ENCODE results near the gene LCLAT1.

Gene LCLAT1

DNA sequence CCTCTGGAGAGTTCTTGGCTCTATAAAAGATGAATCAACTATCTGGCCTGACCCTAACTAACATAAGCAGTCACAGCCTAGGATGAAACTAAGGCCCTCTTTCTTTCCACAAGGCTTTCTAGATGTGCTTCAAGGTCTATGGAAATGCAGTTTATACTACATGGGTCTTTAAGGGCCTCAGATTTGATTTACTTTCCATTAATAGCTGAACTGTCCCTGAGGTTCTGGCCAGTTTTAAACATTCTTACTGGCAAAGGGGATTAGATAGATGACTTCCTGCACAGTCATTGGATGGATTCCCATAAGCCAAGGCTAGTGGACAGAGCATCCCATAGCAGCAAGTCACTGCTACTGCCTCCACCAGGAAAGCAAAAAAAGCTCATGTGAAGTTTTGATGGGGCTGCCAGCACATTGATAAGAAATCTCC lies 38.1 kb upstream of the LCLAT1 start:
- Histone ChIP-seq H3K27ac (ENCODE audit: insufficient read depth, low read length, poor library complexity, severe bottlenecking) (no peak overlapping the region), H3K36me3 (ENCODE audit: control insufficient read depth, insufficient read depth, low read length) (no peaks in the 10 kb centered on the region), H3K4me3 (ENCODE audit: insufficient read depth, low read depth, low read length, poor library complexity, severe bottlenecking) (no peak overlapping the region), H3K9me3 (ENCODE audit: control insufficient read depth, low read length) (no peaks in the 10 kb centered on the region), H3K4me1 (ENCODE audit: control insufficient read depth, insufficient read depth, low read length, poor library complexity, severe bottlenecking) (no peaks in the 10 kb centered on the region), H3K27me3 (replicated peaks; ENCODE audit: control insufficient read depth, insufficient read depth, low read length, poor library complexity, severe bottlenecking) (no peaks in the 10 kb centered on the region)
- DNase-seq = no peak

- Histone ChIP-seq H3K27me3 (replicated peaks; ENCODE audit: control insufficient read depth, insufficient read depth, low read length, poor library complexity, severe bottlenecking) (no peaks in the 10 kb centered on the region), H3K9me3 (ENCODE audit: control insufficient read depth, low read length) (no peaks in the 10 kb centered on the region), H3K27ac (ENCODE audit: insufficient read depth, low read length, poor library complexity, severe bottlenecking) (no peak overlapping the region), H3K4me1 (ENCODE audit: control insufficient read depth, insufficient read depth, low read length, poor library complexity, severe bottlenecking) (no peaks in the 10 kb centered on the region), H3K36me3 (ENCODE audit: control insufficient read depth, insufficient read depth, low read length) (no peaks in the 10 kb centered on the region), H3K4me3 (ENCODE audit: insufficient read depth, low read depth, low read length, poor library complexity, severe bottlenecking) (no peak overlapping the region)
- DNase-seq = no peak
Measured at GRCh38 chr2:30410217-30410616, 36.8 kb upstream of the LCLAT1 start.

- H3K4me1 ChIP-seq (ENCODE audit: control insufficient read depth, insufficient read depth, low read length, poor library complexity, severe bottlenecking) = no peaks in the 10 kb centered on the region
- no peaks in the 10 kb centered on the region for H3K36me3 ChIP-seq (ENCODE audit: control insufficient read depth, insufficient read depth, low read length)
- no peaks in the 10 kb centered on the region for H3K9me3 ChIP-seq (ENCODE audit: control insufficient read depth, low read length)
- no peak overlapping the region for H3K27ac ChIP-seq (ENCODE audit: insufficient read depth, low read length, poor library complexity, severe bottlenecking)
- H3K4me3 ChIP-seq (ENCODE audit: insufficient read depth, low read depth, low read length, poor library complexity, severe bottlenecking) = no peak overlapping the region
- DNase-seq = no peak
- H3K27me3 ChIP-seq (replicated peaks; ENCODE audit: control insufficient read depth, insufficient read depth, low read length, poor library complexity, severe bottlenecking) = no peaks in the 10 kb centered on the region
Measured at GRCh38 chr2:30412047-30412683, 34.9 kb upstream of the LCLAT1 start.

DNA sequence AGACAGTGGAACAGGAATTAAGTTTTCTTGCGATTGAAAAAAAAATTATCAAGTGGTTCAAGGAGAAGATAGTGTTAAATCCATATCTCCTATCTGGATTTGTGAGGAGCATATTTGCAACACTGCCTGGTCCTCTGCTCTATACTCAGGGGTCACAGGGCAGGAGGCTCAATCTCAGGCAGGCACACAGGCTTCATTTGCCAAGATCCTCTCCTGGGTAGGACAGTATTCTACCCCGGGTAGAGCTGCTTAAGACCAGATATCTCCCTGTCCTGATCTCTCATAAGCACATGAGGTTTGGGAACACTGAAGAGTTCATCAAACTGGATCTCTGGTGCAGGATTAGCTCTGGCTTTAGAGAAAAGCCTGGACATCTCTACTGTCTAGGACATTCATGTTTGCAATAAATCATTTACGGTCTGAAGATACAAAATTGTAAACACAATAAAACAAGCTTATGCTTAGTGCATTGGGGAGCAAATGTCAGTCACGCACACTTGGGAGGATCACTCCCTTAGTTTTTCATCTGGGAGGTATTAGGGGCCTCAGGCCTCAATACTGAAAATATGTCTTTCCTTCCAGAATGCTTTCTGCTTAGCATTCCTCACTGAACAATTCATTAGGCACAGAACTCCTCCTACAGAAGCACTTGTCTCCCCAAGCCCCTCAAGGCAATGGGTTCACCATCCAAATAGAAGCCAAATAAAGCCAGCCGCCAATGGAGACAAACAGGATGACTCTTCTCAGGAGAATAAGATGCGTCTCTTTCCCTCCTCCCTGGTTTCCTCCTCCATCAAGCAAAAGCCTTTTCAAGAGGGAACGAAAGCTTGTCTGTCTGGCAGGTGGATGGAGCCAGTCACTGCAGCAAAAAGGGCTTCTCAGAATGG lies 34.1 kb upstream of the LCLAT1 start:
- DNase-seq = no peak
- H3K27me3 ChIP-seq (replicated peaks; ENCODE audit: control insufficient read depth, insufficient read depth, low read length, poor library complexity, severe bottlenecking) = no peaks in the 10 kb centered on the region
- H3K36me3 ChIP-seq (ENCODE audit: control insufficient read depth, insufficient read depth, low read length) = no peaks in the 10 kb centered on the region
- no peaks in the 10 kb centered on the region for H3K4me1 ChIP-seq (ENCODE audit: control insufficient read depth, insufficient read depth, low read length, poor library complexity, severe bottlenecking)
- H3K9me3 ChIP-seq (ENCODE audit: control insufficient read depth, low read length) = no peaks in the 10 kb centered on the region
- no peak overlapping the region for H3K27ac ChIP-seq (ENCODE audit: insufficient read depth, low read length, poor library complexity, severe bottlenecking)
- no peak overlapping the region for H3K4me3 ChIP-seq (ENCODE audit: insufficient read depth, low read depth, low read length, poor library complexity, severe bottlenecking)

GRCh38 chr2:30414961-30415360 lies 32.1 kb upstream of the LCLAT1 start:
- no peak for DNase-seq
- no peaks in the 10 kb centered on the region for H3K27me3 ChIP-seq (replicated peaks; ENCODE audit: control insufficient read depth, insufficient read depth, low read length, poor library complexity, severe bottlenecking)
- no peaks in the 10 kb centered on the region for H3K36me3 ChIP-seq (ENCODE audit: control insufficient read depth, insufficient read depth, low read length)
- no peaks in the 10 kb centered on the region for H3K9me3 ChIP-seq (ENCODE audit: control insufficient read depth, low read length)
- H3K27ac ChIP-seq (ENCODE audit: insufficient read depth, low read length, poor library complexity, severe bottlenecking) = no peak overlapping the region
- no peaks in the 10 kb centered on the region for H3K4me1 ChIP-seq (ENCODE audit: control insufficient read depth, insufficient read depth, low read length, poor library complexity, severe bottlenecking)
- H3K4me3 ChIP-seq (ENCODE audit: insufficient read depth, low read depth, low read length, poor library complexity, severe bottlenecking) = no peak overlapping the region

- DNase-seq = no peak
- H3K9me3 ChIP-seq (ENCODE audit: control insufficient read depth, low read length) = no peaks in the 10 kb centered on the region
- H3K36me3 ChIP-seq (ENCODE audit: control insufficient read depth, insufficient read depth, low read length) = no peaks in the 10 kb centered on the region
- no peak overlapping the region for H3K27ac ChIP-seq (ENCODE audit: insufficient read depth, low read length, poor library complexity, severe bottlenecking)
- no peak overlapping the region for H3K4me3 ChIP-seq (ENCODE audit: insufficient read depth, low read depth, low read length, poor library complexity, severe bottlenecking)
- H3K27me3 ChIP-seq (replicated peaks; ENCODE audit: control insufficient read depth, insufficient read depth, low read length, poor library complexity, severe bottlenecking) = no peaks in the 10 kb centered on the region
- peaks cover 14% of the 10 kb centered on the region for H3K4me1 ChIP-seq (ENCODE audit: control insufficient read depth, insufficient read depth, low read length, poor library complexity, severe bottlenecking)
Measured at GRCh38 chr2:30417253-30417652, 29.8 kb upstream of the LCLAT1 start.

GRCh38 chr2:30421026-30421603 lies 25.9 kb upstream of the LCLAT1 start:
- Histone ChIP-seq H3K4me1 (ENCODE audit: control insufficient read depth, insufficient read depth, low read length, poor library complexity, severe bottlenecking) (peaks cover 21% of the 10 kb centered on the region), H3K27ac (ENCODE audit: insufficient read depth, low read length, poor library complexity, severe bottlenecking) (peak overlapping the region; percentile 60), H3K27me3 (replicated peaks; ENCODE audit: control insufficient read depth, insufficient read depth, low read length, poor library complexity, severe bottlenecking) (no peaks in the 10 kb centered on the region), H3K4me3 (ENCODE audit: insufficient read depth, low read depth, low read length, poor library complexity, severe bottlenecking) (no peak overlapping the region), H3K9me3 (ENCODE audit: control insufficient read depth, low read length) (no peaks in the 10 kb centered on the region), H3K36me3 (ENCODE audit: control insufficient read depth, insufficient read depth, low read length) (no peaks in the 10 kb centered on the region)
- no peak for DNase-seq

DNA sequence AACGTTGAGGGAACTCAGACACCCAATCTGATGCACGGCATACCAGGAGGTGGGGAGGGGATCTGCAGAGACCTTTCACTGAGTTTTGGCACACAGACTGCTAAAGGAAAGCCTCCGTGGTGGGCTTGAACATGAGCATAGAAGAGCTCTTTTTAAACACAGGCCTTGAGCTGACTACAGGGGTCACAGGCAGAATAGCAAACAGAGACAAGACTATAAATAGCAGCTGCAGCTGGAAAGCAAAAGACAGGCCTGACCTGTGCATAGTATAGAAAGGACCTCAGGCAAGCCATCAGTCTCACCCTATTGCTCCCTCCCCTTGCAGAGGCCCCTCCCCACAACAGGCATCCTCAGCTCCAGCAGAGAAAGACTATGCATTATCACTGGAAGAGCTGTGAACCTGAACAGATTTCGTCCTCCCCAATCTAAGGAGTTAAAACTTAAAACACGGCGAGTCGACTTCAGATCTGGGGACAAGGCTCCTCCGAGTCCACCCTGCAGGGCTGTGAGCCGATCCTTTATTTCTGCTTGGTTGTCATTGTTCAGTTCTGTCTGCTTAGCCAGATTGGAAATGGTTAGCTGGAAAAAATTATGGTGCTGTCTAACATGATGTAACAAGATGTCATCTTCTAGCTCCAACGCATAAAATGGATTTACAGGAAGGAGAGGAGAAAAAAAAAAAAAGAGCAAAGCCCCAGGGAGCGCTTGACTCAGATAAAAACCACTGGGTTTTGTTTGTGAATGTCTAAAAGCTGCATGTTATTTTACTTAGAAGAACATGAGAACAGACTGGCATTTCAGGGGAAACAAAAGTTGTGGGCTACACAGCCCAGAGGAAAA lies 25.2 kb upstream of the LCLAT1 start:
- no peaks in the 10 kb centered on the region for H3K27me3 ChIP-seq (replicated peaks; ENCODE audit: control insufficient read depth, insufficient read depth, low read length, poor library complexity, severe bottlenecking)
- no peaks in the 10 kb centered on the region for H3K9me3 ChIP-seq (ENCODE audit: control insufficient read depth, low read length)
- no peaks in the 10 kb centered on the region for H3K36me3 ChIP-seq (ENCODE audit: control insufficient read depth, insufficient read depth, low read length)
- H3K4me3 ChIP-seq (ENCODE audit: insufficient read depth, low read depth, low read length, poor library complexity, severe bottlenecking) = no peak overlapping the region
- DNase-seq = peak in 1 of 3 donors; percentile 6
- H3K4me1 ChIP-seq (ENCODE audit: control insufficient read depth, insufficient read depth, low read length, poor library complexity, severe bottlenecking) = peaks cover 21% of the 10 kb centered on the region
- H3K27ac ChIP-seq (ENCODE audit: insufficient read depth, low read length, poor library complexity, severe bottlenecking) = peak overlapping the region; percentile 60

DNA sequence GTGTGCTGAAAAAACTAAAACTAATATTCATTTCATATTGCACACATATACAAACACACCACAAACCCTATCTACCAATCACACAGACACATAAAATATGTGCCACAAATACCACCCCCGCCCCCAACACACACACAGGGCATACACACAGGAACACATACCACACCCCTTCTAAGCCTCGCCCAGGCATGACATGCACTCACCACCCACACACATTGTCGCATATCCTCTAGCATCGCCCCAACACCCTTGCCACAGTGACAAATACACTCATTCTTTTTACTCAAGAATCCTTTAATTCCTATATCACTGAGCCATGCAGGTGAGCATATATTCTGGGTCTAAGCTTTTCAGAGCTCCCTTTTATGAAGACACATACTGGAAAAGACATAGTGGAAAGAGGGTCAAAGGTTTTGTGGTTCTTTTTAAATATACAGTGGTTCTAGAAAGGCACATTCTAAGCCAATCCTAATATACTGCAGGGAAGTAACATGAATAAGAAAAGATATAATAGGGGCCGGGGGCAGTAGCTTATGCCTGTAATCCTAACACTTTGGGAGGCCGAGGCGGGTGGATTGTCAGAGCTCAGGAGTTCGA lies 24.5 kb upstream of the LCLAT1 start:
- no peaks in the 10 kb centered on the region for H3K9me3 ChIP-seq (ENCODE audit: control insufficient read depth, low read length)
- H3K4me1 ChIP-seq (ENCODE audit: control insufficient read depth, insufficient read depth, low read length, poor library complexity, severe bottlenecking) = peaks cover 21% of the 10 kb centered on the region
- no peaks in the 10 kb centered on the region for H3K36me3 ChIP-seq (ENCODE audit: control insufficient read depth, insufficient read depth, low read length)
- H3K4me3 ChIP-seq (ENCODE audit: insufficient read depth, low read depth, low read length, poor library complexity, severe bottlenecking) = no peak overlapping the region
- peak; percentile 27 to 39 (median 27) for DNase-seq
- peak overlapping the region; percentile 57 for H3K27ac ChIP-seq (ENCODE audit: insufficient read depth, low read length, poor library complexity, severe bottlenecking)
- H3K27me3 ChIP-seq (replicated peaks; ENCODE audit: control insufficient read depth, insufficient read depth, low read length, poor library complexity, severe bottlenecking) = no peaks in the 10 kb centered on the region
